ENCODE results near the gene N4BP2L1. TPM values are rescaled to one million over a fixed set of nuclear protein-coding genes. Genes with fewer than 3 reads are reported as not detected.

The N4BP2L1 gene
- total RNA-seq, 4 donors from 2014 or later, result 23.1 to 33.1 (median 26.8) TPM

GRCh38 chr13:32370805-32371204 lies 57.1 kb downstream of the N4BP2L1 start:
- no peak for TF ChIP-seq CTCF (IDR thresholded peaks at IDR 0.05; ENCODE audit: low read depth)

GRCh38 chr13:32362574-32362973 lies 65.4 kb downstream of the N4BP2L1 start:
- no peak for TF ChIP-seq CTCF (IDR thresholded peaks at IDR 0.05; ENCODE audit: low read depth)

- no peak for TF ChIP-seq CTCF (IDR thresholded peaks at IDR 0.05; ENCODE audit: low read depth)
Observed at GRCh38 chr13:32354040-32354439, 73.9 kb downstream of the N4BP2L1 start.

Small RNA genes within 50 kb of the gene (small RNA-seq; reads per million reads assigned to genes)
- not detected for gene RF00190

Other genes starting within 250 kb of the N4BP2L1 start
- not detected for gene ZAR1L, start 112.8 kb downstream of the N4BP2L1 start, total RNA-seq
- gene BRCA2, start 112.6 kb downstream of the N4BP2L1 start, total RNA-seq, result 1 to 10 TPM in 3 of 4 donors, under 1 TPM in 1; 0.94 to 3.6 (median 2.4) TPM
- gene N4BP2L2, start 110.7 kb upstream of the N4BP2L1 start, total RNA-seq, result 100 to 1,000 TPM; 142 to 623 (median 163) TPM
- gene PDS5B, start 158.3 kb upstream of the N4BP2L1 start, total RNA-seq, result 10 to 100 TPM; 34.5 to 68.3 (median 40.7) TPM

Data from subcutaneous adipose tissue (tissue), 4 donors.